Trophoblast cell (in vitro differentiated cells and primary cell): ENCODE results near the gene ADPRS.

Experiments
- DNase-seq, 2 donors: peaks; one replicate each; pipeline ENCODE4 v3.0.0-alpha.2; 2016
- H2AFZ ChIP-seq: 2 replicates; pipeline ENCODE4 v1.6.1; 2013; ENCODE audit warnings: low read length, moderate library complexity, mild to moderate bottlenecking; ENCODE audit not compliant: insufficient read depth, poor library complexity
- H2AK5ac ChIP-seq: 2 replicates; pipeline ENCODE4 v1.6.1; 2013; ENCODE audit warnings: mild to moderate bottlenecking, low read length
- H2BK120ac ChIP-seq: 2 replicates; pipeline ENCODE4 v1.6.1; 2013; ENCODE audit warnings: low read length, mild to moderate bottlenecking, moderate library complexity; ENCODE audit not compliant: insufficient read depth, poor library complexity
- H2BK12ac ChIP-seq: 2 replicates; pipeline ENCODE4 v1.6.1; 2013; ENCODE audit warnings: mild to moderate bottlenecking, low read length, moderate library complexity
- H2BK5ac ChIP-seq: 2 replicates; pipeline ENCODE4 v1.6.1; 2013; ENCODE audit warnings: low read length, low read depth, moderate library complexity, mild to moderate bottlenecking; ENCODE audit not compliant: poor library complexity
- H3K14ac ChIP-seq: 2 replicates; pipeline ENCODE4 v1.6.1; 2013; ENCODE audit warnings: mild to moderate bottlenecking, low read length
- H3K18ac ChIP-seq: 2 replicates; pipeline ENCODE4 v1.6.1; 2013; ENCODE audit warnings: mild to moderate bottlenecking, low read length
- H3K23ac ChIP-seq: 2 replicates; pipeline ENCODE4 v1.6.1; 2013; ENCODE audit warnings: low read length
- H3K27ac ChIP-seq: 2 replicates; pipeline ENCODE4 v1.5.1; 2013; ENCODE audit warnings: low read depth, mild to moderate bottlenecking, inconsistent platforms, low read length, moderate library complexity
- H3K27me3 ChIP-seq: 2 replicates; pipeline ENCODE4 v1.6.1; 2013; ENCODE audit warnings: inconsistent platforms, mild to moderate bottlenecking, low read length, moderate library complexity; ENCODE audit not compliant: insufficient read depth
- H3K36me3 ChIP-seq, 2 experiments: 1 replicate in 1 of 2; 2 replicates in 1 of 2; pipeline ENCODE4 v1.6.1; 2013; ENCODE audit warnings: low read length in 2 of 2, mild to moderate bottlenecking in 2 of 2, moderate library complexity in 1 of 2; ENCODE audit not compliant: insufficient read depth in 2 of 2, control insufficient read depth in 1 of 2
- H3K4ac ChIP-seq: 2 replicates; pipeline ENCODE4 v1.6.1; 2013; ENCODE audit warnings: low read depth, mild to moderate bottlenecking, low read length, moderate library complexity
- H3K4me1 ChIP-seq, 2 experiments: 1 replicate in 1 of 2; 2 replicates in 1 of 2; pipeline ENCODE4 v1.6.1; 2013; ENCODE audit warnings: low read length in 2 of 2, mild to moderate bottlenecking in 2 of 2, moderate library complexity in 1 of 2; ENCODE audit not compliant: insufficient read depth in 2 of 2, control insufficient read depth in 1 of 2
- H3K4me2 ChIP-seq: 2 replicates; pipeline ENCODE4 v1.6.1; 2013; ENCODE audit warnings: inconsistent platforms, mild to moderate bottlenecking, low read length, moderate library complexity
- H3K4me3 ChIP-seq: 2 replicates; pipeline ENCODE4 v1.5.1; 2013; ENCODE audit warnings: mild to moderate bottlenecking, low read depth, low read length, inconsistent platforms
- H3K79me1 ChIP-seq: one replicate; pipeline ENCODE4 v1.6.1; 2013; ENCODE audit warnings: low read length
- H3K79me2 ChIP-seq: 2 replicates; pipeline ENCODE4 v1.6.1; 2013; ENCODE audit warnings: low read length, mild to moderate bottlenecking; ENCODE audit not compliant: control insufficient read depth, insufficient read depth, poor library complexity
- H3K9ac ChIP-seq: 2 replicates; pipeline ENCODE4 v1.6.1; 2013; ENCODE audit warnings: mild to moderate bottlenecking, low read length
- H3K9me3 ChIP-seq: 2 replicates; pipeline ENCODE4 v1.6.1; 2013; ENCODE audit warnings: low read depth, mild to moderate bottlenecking, control low read depth, inconsistent platforms, low read length; ENCODE audit not compliant: insufficient read depth
- H4K12ac ChIP-seq: 2 replicates; pipeline ENCODE4 v1.6.1; 2013; ENCODE audit warnings: low read depth, mild to moderate bottlenecking, low read length, moderate library complexity
- H4K8ac ChIP-seq: 2 replicates; pipeline ENCODE4 v1.6.1; 2013; ENCODE audit warnings: low read depth, mild to moderate bottlenecking, low read length, moderate library complexity
- H4K91ac ChIP-seq: one replicate; pipeline ENCODE4 v1.6.1; 2013; ENCODE audit warnings: low read depth, mild to moderate bottlenecking, low read length, moderate library complexity
- WGBS: extraction: QIAGEN DNeasy Blood & Tissue Kit; methylation state at CpG from one replicate; pipeline ENCODE4 v1.1.7; 2013; ENCODE audit warnings: missing lambda C conversion rate; ENCODE audit not compliant: insufficient read length, insufficient coverage; ENCODE audit errors: extremely low coverage; 5-methylcytosine and 5-hydroxymethylcytosine counted together

ADPRS gene

DNA sequence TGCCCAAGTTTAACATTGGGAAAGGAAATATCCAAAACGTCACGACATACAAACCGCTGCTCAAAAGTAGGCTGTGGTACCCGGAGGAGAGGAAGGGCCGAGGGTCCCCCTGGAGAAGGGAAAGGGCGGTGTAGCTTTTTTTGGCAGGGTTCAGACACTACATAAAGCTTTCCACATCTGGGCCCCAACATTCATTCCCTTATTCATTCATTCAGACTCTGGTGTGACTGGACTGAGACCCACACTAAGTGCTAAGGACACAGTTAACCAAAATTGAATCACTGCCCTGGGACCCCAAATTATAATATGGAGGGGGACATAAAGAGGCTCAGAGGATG, 46.6 kb downstream of the ADPRS start:
- Histone ChIP-seq H3K4me3 (no peak overlapping the region), H3K4ac (no peak overlapping the region), H3K18ac (no peak overlapping the region), H4K8ac (no peak overlapping the region), H3K36me3 (peaks cover 12 to 26% of the 10 kb centered on the region in 2 experiments), H4K12ac (no peak overlapping the region), H3K9ac (no peak overlapping the region), H2BK5ac (no peak overlapping the region), H3K4me1 (peaks cover 0 to 10% of the 10 kb centered on the region in 2 experiments), H2AK5ac (no peak overlapping the region), H3K27ac (no peak overlapping the region), H2AFZ (no peak overlapping the region), H3K4me2 (no peak overlapping the region), H3K79me1 (no peaks in the 10 kb centered on the region), H3K79me2 (no peaks in the 10 kb centered on the region), H4K91ac (no peak overlapping the region), H3K27me3 (no peaks in the 10 kb centered on the region), H3K9me3 (no peaks in the 10 kb centered on the region), H2BK120ac (no peak overlapping the region), H3K23ac (no peak overlapping the region), H3K14ac (no peak overlapping the region), H2BK12ac (no peak overlapping the region)
- WGBS, result no CpG with 5 or more reads among the region's 6 CpGs
- no peak for DNase-seq

DNA sequence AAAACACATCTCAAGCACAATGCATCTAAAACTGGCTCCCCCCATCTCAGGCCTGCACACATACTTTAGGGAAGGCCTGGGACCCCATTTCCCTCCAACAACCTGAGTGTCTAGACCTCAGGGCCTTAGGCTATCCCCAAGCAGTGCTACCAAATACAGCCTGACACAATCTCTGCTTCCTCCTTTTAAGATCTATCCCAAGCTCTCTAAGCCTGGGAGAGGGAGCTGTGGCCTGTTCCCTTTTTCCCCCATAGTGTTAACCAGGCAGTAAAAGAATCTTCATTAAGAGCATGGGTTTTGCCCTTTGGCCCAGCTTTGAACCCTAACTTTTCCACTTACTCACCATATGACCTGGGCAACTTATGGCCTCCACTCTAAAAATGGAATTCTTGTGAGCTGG, 47.1 kb downstream of the ADPRS start:
- no peak for DNase-seq
- Histone ChIP-seq H3K27me3 (no peaks in the 10 kb centered on the region), H2BK12ac (no peak overlapping the region), H2BK120ac (no peak overlapping the region), H3K27ac (no peak overlapping the region), H3K4ac (no peak overlapping the region), H3K79me1 (no peaks in the 10 kb centered on the region), H3K23ac (no peak overlapping the region), H3K4me2 (no peak overlapping the region), H3K9me3 (no peaks in the 10 kb centered on the region), H3K18ac (no peak overlapping the region), H2AK5ac (no peak overlapping the region), H3K4me1 (peaks cover 0 to 10% of the 10 kb centered on the region in 2 experiments), H2BK5ac (no peak overlapping the region), H4K91ac (no peak overlapping the region), H3K36me3 (peaks cover 12 to 27% of the 10 kb centered on the region in 2 experiments), H2AFZ (no peak overlapping the region), H3K9ac (no peak overlapping the region), H3K14ac (no peak overlapping the region), H3K4me3 (no peak overlapping the region), H3K79me2 (no peaks in the 10 kb centered on the region), H4K12ac (no peak overlapping the region), H4K8ac (no peak overlapping the region)

DNA sequence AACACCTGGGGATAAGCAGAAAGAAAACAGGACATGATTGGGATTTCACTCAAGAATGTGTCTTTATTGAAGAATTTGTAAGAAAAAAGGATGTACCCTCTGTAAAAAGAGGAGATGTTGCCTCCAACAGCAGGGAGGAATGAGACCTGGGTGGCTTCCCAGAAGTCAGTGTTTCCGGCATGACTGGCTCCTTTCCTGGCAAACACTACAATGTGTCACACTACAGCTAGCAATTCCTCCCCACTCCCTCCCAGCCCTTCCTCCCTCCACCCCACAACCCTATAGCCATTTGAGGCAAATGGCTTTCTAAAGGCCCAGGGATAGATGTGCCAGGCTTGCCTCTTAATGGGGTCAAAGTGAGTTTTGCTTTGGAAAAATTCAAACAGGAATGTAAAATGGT, 47.8 kb downstream of the ADPRS start:
- no peaks in the 10 kb centered on the region for H3K79me2 ChIP-seq
- H3K18ac ChIP-seq, result no peak overlapping the region
- H3K14ac ChIP-seq, result no peak overlapping the region
- H3K4ac ChIP-seq, result no peak overlapping the region
- no peaks in the 10 kb centered on the region for H3K27me3 ChIP-seq
- H3K36me3 ChIP-seq, result peaks cover 12 to 27% of the 10 kb centered on the region in 2 experiments
- H2BK5ac ChIP-seq, result no peak overlapping the region
- H2AFZ ChIP-seq, result no peak overlapping the region
- no peak overlapping the region for H3K4me3 ChIP-seq
- no peak for DNase-seq
- whole genome bisulfite sequencing, result no CpG with 5 or more reads among the region's 1 CpG
- no peak overlapping the region for H4K91ac ChIP-seq
- H2AK5ac ChIP-seq, result no peak overlapping the region
- H3K9ac ChIP-seq, result no peak overlapping the region
- no peak overlapping the region for H4K12ac ChIP-seq
- H3K79me1 ChIP-seq, result no peaks in the 10 kb centered on the region
- H3K9me3 ChIP-seq, result no peaks in the 10 kb centered on the region
- H4K8ac ChIP-seq, result no peak overlapping the region
- H3K27ac ChIP-seq, result no peak overlapping the region
- H2BK12ac ChIP-seq, result no peak overlapping the region
- no peak overlapping the region for H3K4me2 ChIP-seq
- no peak overlapping the region for H3K23ac ChIP-seq
- no peak overlapping the region for H2BK120ac ChIP-seq
- H3K4me1 ChIP-seq, result peaks cover 0 to 10% of the 10 kb centered on the region in 2 experiments

DNA sequence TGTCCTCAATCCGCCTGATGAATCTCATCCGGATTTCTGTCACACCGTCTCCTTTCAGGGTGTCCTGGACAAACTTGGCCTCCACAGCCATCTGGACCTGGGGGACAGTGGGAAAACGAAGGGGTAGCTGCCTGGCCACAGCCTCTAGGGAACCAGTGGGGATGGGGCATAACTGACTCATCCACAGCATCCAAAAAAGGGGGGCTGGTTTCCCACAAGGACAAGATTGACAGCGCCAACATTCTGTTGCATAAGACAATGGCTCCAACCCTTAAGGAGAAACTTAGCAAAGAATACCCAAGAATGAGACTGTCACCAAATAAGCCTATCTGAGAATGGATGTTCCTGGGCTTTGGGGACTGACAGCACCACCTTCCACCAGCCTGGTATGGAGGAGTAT, 48.5 kb downstream of the ADPRS start:
- Histone ChIP-seq H3K14ac (no peak overlapping the region), H2AK5ac (no peak overlapping the region), H2BK12ac (no peak overlapping the region), H2BK5ac (no peak overlapping the region), H3K23ac (no peak overlapping the region), H3K4ac (no peak overlapping the region), H3K9ac (no peak overlapping the region), H3K27me3 (no peaks in the 10 kb centered on the region), H3K79me2 (no peaks in the 10 kb centered on the region), H4K91ac (no peak overlapping the region), H3K4me1 (peaks cover 0 to 10% of the 10 kb centered on the region in 2 experiments), H3K79me1 (no peaks in the 10 kb centered on the region), H3K36me3 (peaks cover 12 to 27% of the 10 kb centered on the region in 2 experiments), H3K18ac (no peak overlapping the region), H3K27ac (no peak overlapping the region), H4K12ac (no peak overlapping the region), H4K8ac (no peak overlapping the region), H3K4me3 (no peak overlapping the region), H2AFZ (no peak overlapping the region), H3K9me3 (no peaks in the 10 kb centered on the region), H2BK120ac (no peak overlapping the region), H3K4me2 (no peak overlapping the region)
- no CpG with 5 or more reads among the region's 5 CpGs for WGBS
- DNase-seq, result no peak
